ENCODE measurements around the gene NEURL2. TPM values are rescaled to one million over a fixed set of nuclear protein-coding genes. Genes with fewer than 3 reads are reported as not detected.

The NEURL2 gene
- total RNA-seq, 1 donor from 2014 or later = 8.3 TPM

DNA sequence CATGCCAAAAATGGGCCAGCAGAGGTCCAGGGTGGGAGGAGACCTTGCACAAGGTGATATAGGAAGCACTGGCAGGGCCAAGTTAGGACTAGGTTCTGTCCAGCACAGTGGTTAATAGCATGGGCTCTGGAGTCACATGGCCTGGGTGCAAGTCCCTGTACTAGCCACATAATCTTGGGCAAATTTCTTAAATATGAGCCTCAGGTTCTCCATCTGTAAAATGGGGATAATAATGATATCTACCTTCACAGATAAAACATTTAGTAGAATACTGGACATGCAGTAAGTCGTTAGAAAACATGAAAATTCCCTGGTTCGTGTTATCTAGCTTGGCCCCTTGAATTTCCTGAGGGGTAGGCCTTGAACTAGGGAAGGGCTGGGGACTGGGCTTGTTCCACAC, 6.3 kb upstream of the NEURL2 start:
- no peaks in the 10 kb centered on the region for H3K9me3 Mint-ChIP-seq
- H3K27ac Mint-ChIP-seq = no peak overlapping the region
- H3K4me1 Mint-ChIP-seq = peaks cover 4% of the 10 kb centered on the region
- no peak for DNase-seq (ENCODE audit: low spot score in 2 of 2, unreplicated experiment in 2 of 2)
- TF ChIP-seq, protein P1, sequence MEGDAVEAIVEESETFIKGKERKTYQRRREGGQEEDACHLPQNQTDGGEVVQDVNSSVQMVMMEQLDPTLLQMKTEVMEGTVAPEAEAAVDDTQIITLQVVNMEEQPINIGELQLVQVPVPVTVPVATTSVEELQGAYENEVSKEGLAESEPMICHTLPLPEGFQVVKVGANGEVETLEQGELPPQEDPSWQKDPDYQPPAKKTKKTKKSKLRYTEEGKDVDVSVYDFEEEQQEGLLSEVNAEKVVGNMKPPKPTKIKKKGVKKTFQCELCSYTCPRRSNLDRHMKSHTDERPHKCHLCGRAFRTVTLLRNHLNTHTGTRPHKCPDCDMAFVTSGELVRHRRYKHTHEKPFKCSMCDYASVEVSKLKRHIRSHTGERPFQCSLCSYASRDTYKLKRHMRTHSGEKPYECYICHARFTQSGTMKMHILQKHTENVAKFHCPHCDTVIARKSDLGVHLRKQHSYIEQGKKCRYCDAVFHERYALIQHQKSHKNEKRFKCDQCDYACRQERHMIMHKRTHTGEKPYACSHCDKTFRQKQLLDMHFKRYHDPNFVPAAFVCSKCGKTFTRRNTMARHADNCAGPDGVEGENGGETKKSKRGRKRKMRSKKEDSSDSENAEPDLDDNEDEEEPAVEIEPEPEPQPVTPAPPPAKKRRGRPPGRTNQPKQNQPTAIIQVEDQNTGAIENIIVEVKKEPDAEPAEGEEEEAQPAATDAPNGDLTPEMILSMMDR (IDR thresholded peaks at IDR 0.05; ENCODE audit: unreplicated experiment) = no peak
- H3K27me3 Mint-ChIP-seq (ENCODE audit: low read depth) = no peaks in the 10 kb centered on the region
- peaks cover 10% of the 10 kb centered on the region for H3K36me3 Mint-ChIP-seq
- H3K4me3 Mint-ChIP-seq = no peak overlapping the region

DNA sequence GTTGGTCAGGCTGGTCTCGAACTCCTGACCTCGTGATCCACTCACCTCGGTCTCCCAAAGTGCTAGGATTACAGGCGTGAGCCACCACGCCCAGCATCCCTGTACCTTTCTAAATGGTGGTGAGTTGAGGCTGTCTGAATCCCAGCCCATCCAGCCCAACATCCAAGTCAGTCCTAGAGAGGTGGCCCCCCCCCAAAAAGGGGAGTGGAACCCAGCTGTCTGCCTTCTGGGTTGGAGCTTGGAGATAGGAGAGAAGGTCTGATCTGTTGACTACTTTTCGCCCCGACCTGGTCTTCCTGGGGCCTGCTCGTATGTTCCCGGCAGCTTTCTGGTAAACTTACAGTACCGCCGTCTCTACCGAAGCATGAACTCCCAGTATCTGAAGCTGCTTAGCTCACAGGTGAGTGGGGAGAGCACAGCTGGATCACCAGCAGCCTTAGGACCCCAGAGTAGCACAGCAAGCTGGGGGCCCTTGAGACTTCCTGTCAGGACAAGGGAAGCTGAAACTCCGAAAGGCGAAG, 5.7 kb upstream of the NEURL2 start:
- H3K27ac Mint-ChIP-seq = no peak overlapping the region
- no peak overlapping the region for H3K4me3 Mint-ChIP-seq
- peaks cover 7% of the 10 kb centered on the region for H3K4me1 Mint-ChIP-seq
- DNase-seq (ENCODE audit: low spot score in 2 of 2, unreplicated experiment in 2 of 2) = no peak
- peaks cover 10% of the 10 kb centered on the region for H3K36me3 Mint-ChIP-seq
- H3K27me3 Mint-ChIP-seq (ENCODE audit: low read depth) = no peaks in the 10 kb centered on the region
- TF ChIP-seq, protein P1 (IDR thresholded peaks at IDR 0.05; ENCODE audit: unreplicated experiment) = no peak
- no peaks in the 10 kb centered on the region for H3K9me3 Mint-ChIP-seq

GRCh38 chr20:45894797-45895196, 3.8 kb upstream of the NEURL2 start:
- Mint-ChIP-seq H3K27me3 (ENCODE audit: low read depth) (no peaks in the 10 kb centered on the region), H3K36me3 (peaks cover 10% of the 10 kb centered on the region), H3K4me1 (peaks cover 12% of the 10 kb centered on the region), H3K27ac (no peak overlapping the region), H3K4me3 (no peak overlapping the region), H3K9me3 (no peaks in the 10 kb centered on the region)
- TF ChIP-seq, protein P1 (IDR thresholded peaks at IDR 0.05; ENCODE audit: unreplicated experiment) = no peak
- DNase-seq (ENCODE audit: low spot score in 2 of 2, unreplicated experiment in 2 of 2) = no peak

DNA sequence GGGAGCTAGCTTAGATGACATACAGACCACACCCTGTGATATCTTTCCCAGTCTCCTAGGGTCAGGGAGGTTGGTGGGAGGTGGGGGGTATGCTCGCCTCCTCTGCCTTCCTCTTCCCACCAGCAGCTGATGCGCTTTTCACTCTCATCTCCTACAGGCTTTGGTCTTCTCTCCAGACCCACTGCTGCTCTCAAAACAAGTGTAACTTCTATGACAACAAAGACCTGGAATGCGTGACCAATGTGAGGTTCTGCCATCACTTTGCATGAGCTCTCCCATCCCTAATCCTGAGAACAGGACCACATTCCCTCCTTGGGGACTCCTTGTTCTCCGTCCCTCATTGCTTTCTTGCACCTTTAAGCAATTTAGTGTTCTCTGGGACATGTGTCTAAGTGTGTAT, 2.8 kb upstream of the NEURL2 start:
- H3K36me3 Mint-ChIP-seq = peaks cover 7% of the 10 kb centered on the region
- no peak for DNase-seq (ENCODE audit: low spot score in 2 of 2, unreplicated experiment in 2 of 2)
- no peaks in the 10 kb centered on the region for H3K9me3 Mint-ChIP-seq
- no peak overlapping the region for H3K4me3 Mint-ChIP-seq
- H3K27ac Mint-ChIP-seq = no peak overlapping the region
- no peaks in the 10 kb centered on the region for H3K27me3 Mint-ChIP-seq (ENCODE audit: low read depth)
- TF ChIP-seq, protein P1 (IDR thresholded peaks at IDR 0.05; ENCODE audit: unreplicated experiment) = no peak
- H3K4me1 Mint-ChIP-seq = peaks cover 14% of the 10 kb centered on the region

DNA sequence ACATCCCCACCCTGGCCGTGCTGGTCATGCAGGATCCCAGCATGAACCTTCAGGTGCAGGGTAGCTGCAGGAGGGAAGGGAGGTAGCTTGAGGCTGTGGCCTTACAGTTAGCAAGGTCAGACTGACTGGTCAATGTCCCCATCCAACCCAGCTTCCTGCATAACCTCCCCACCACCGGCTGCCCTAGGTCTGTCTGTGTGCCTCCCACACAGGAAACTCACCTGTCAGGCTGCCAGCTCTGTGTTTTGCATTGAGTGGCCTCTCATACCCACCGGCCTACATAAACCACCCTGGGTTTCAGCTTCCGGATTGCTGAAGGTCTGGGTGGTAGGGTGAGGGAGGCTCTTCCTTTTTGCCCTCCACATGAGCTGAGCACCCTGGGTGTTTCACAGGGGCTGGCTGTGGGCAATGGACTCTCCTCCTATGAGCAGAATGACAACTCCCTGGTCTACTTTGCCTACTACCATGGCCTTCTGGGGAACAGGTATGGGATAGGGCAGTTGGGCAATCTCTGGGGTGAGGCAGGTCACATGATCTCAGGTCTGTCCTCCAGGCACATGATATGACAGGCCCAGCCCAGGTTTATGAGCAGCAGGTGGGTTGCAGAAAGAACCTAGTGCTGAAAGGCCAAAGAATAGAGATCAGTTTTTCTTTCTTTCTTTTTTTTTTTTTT, 2.0 kb upstream of the NEURL2 start:
- peak overlapping the region; percentile 92 for H3K4me3 Mint-ChIP-seq
- H3K27me3 Mint-ChIP-seq (ENCODE audit: low read depth) = no peaks in the 10 kb centered on the region
- peaks cover 14% of the 10 kb centered on the region for H3K4me1 Mint-ChIP-seq
- TF ChIP-seq, protein P1 (IDR thresholded peaks at IDR 0.05; ENCODE audit: unreplicated experiment) = no peak
- H3K27ac Mint-ChIP-seq = peak overlapping the region; percentile 16
- no peaks in the 10 kb centered on the region for H3K9me3 Mint-ChIP-seq
- H3K36me3 Mint-ChIP-seq = peaks cover 3% of the 10 kb centered on the region
- DNase-seq (ENCODE audit: low spot score in 2 of 2, unreplicated experiment in 2 of 2) = no peak

Measured in mesothelial cell of epicardium (in vitro differentiated cells).